H9 (cell line): ENCODE measurements around the gene PATE3. TPM values are rescaled to one million over a fixed set of nuclear protein-coding genes. Genes with fewer than 3 reads are reported as not detected.

Source experiments
- DNase-seq: peaks from one replicate; pipeline ENCODE4 v3.0.0-alpha.2; 2017
- H2AFZ ChIP-seq: one replicate; pipeline ENCODE4 v1.6.1; 2013; ENCODE audit warnings: mild to moderate bottlenecking, low read length, control low read depth, moderate library complexity
- H2AK5ac ChIP-seq: 2 replicates; pipeline ENCODE4 v1.6.1; 2013; ENCODE audit warnings: low read length, control low read depth, mixed read lengths; ENCODE audit not compliant: insufficient read length
- H2BK120ac ChIP-seq: one replicate; pipeline ENCODE4 v1.6.1; 2013; ENCODE audit warnings: low read depth, mild to moderate bottlenecking, low read length, control low read depth, inconsistent platforms; ENCODE audit not compliant: poor library complexity, severe bottlenecking
- H2BK12ac ChIP-seq: 2 replicates; pipeline ENCODE4 v1.6.1; 2013; ENCODE audit warnings: low read length, control low read depth, mixed read lengths, low read depth; ENCODE audit not compliant: insufficient read length
- H2BK15ac ChIP-seq: 2 replicates; pipeline ENCODE4 v1.6.1; 2013; ENCODE audit warnings: low read depth, low read length, control low read depth
- H2BK20ac ChIP-seq: one replicate; pipeline ENCODE4 v1.6.1; 2013; ENCODE audit warnings: low read depth, mild to moderate bottlenecking, low read length, control low read depth, inconsistent platforms; ENCODE audit not compliant: poor library complexity, severe bottlenecking
- H2BK5ac ChIP-seq: 2 replicates; pipeline ENCODE4 v1.6.1; 2013; ENCODE audit warnings: low read length, control low read depth, mixed read lengths; ENCODE audit not compliant: insufficient read length
- H3K14ac ChIP-seq: 2 replicates; pipeline ENCODE4 v1.6.1; 2013; ENCODE audit warnings: low read length, control low read depth; ENCODE audit not compliant: insufficient read depth
- H3K18ac ChIP-seq: 2 replicates; pipeline ENCODE4 v1.6.1; 2013; ENCODE audit warnings: low read depth, mild to moderate bottlenecking, mixed read lengths, low read length, control low read depth; ENCODE audit not compliant: insufficient read length
- H3K23ac ChIP-seq: 2 replicates; pipeline ENCODE4 v1.6.1; 2013; ENCODE audit warnings: low read length, control low read depth, mixed read lengths, low read depth; ENCODE audit not compliant: insufficient read length
- H3K23me2 ChIP-seq: 2 replicates; pipeline ENCODE4 v1.6.1; 2013; ENCODE audit warnings: low read depth, mild to moderate bottlenecking, mixed read lengths, low read length, control low read depth; ENCODE audit not compliant: insufficient read length, poor library complexity, severe bottlenecking
- H3K27ac ChIP-seq: 2 replicates; pipeline ENCODE4 v1.5.1; 2013; ENCODE audit warnings: low read length, control low read depth, mixed read lengths, low read depth; ENCODE audit not compliant: insufficient read length
- H3K27me3 ChIP-seq: 2 replicates; pipeline ENCODE4 v1.6.1; 2013; ENCODE audit warnings: low read length, control low read depth, inconsistent platforms; ENCODE audit not compliant: insufficient read depth
- H3K4ac ChIP-seq: 2 replicates; pipeline ENCODE4 v1.6.1; 2013; ENCODE audit warnings: low read depth, mild to moderate bottlenecking, control low read depth, inconsistent platforms, low read length, moderate library complexity
- H3K4me1 ChIP-seq: 2 replicates; pipeline ENCODE4 v1.6.1; 2013; ENCODE audit warnings: low read length, control low read depth, inconsistent platforms; ENCODE audit not compliant: insufficient read depth
- H3K4me2 ChIP-seq: 2 replicates; pipeline ENCODE4 v1.6.1; 2013; ENCODE audit warnings: low read length, control low read depth, mixed read lengths; ENCODE audit not compliant: insufficient read length, insufficient read depth
- H3K56ac ChIP-seq: 2 replicates; pipeline ENCODE4 v1.6.1; 2013; ENCODE audit warnings: low read depth, mild to moderate bottlenecking, mixed read lengths, low read length, control low read depth; ENCODE audit not compliant: insufficient read length
- H3K79me1 ChIP-seq: 2 replicates; pipeline ENCODE4 v1.6.1; 2013; ENCODE audit warnings: low read depth, mild to moderate bottlenecking, moderate library complexity, low read length, control low read depth, inconsistent platforms; ENCODE audit not compliant: insufficient read depth, poor library complexity, severe bottlenecking
- H3K79me2 ChIP-seq: 2 replicates; pipeline ENCODE4 v1.6.1; 2013; ENCODE audit warnings: low read length, control low read depth, inconsistent platforms; ENCODE audit not compliant: insufficient read depth
- H3K9ac ChIP-seq: 2 replicates; pipeline ENCODE4 v1.6.1; 2013; ENCODE audit warnings: low read length, control low read depth, mixed read lengths; ENCODE audit not compliant: insufficient read length; ENCODE audit errors: extremely low read depth
- H3K9me3 ChIP-seq: one replicate; pipeline ENCODE4 v1.6.1; 2013; ENCODE audit warnings: low read depth, low read length, inconsistent platforms; ENCODE audit not compliant: control insufficient read depth
- H3T11ph ChIP-seq: one replicate; pipeline ENCODE4 v1.6.1; 2013; ENCODE audit warnings: mild to moderate bottlenecking, low read length, control low read depth, inconsistent platforms
- H4K20me1 ChIP-seq: one replicate; pipeline ENCODE4 v1.6.1; 2013; ENCODE audit not compliant: control insufficient read depth, insufficient read length, insufficient read depth
- H4K5ac ChIP-seq: 2 replicates; pipeline ENCODE4 v1.6.1; 2013; ENCODE audit warnings: low read depth, mild to moderate bottlenecking, mixed read lengths, low read length, control low read depth; ENCODE audit not compliant: insufficient read length
- H4K8ac ChIP-seq: replicated peaks from 2 replicates; pipeline ENCODE4 v1.6.1; 2013; ENCODE audit warnings: low read length, control low read depth, mixed read lengths, low read depth; ENCODE audit not compliant: insufficient read length
- H4K91ac ChIP-seq: 2 replicates; pipeline ENCODE4 v1.6.1; 2013; ENCODE audit warnings: low read depth, mild to moderate bottlenecking, moderate library complexity, mixed read lengths, low read length, control low read depth; ENCODE audit not compliant: insufficient read length
- H3K27ac Mint-ChIP-seq, 3 experiments: 2 replicates in 2 of 3; 3 replicates in 1 of 3; pipeline ENCODE4 v1.8.0; 2020 to 2021; ENCODE audit warnings: mixed read lengths in 3 of 3, mild to moderate bottlenecking in 1 of 3, moderate library complexity in 1 of 3
- H3K27me3 Mint-ChIP-seq: 2 replicates; pipeline ENCODE4 v1.8.0; 2021; ENCODE audit warnings: low read depth, mild to moderate bottlenecking, moderate library complexity, mixed read lengths
- H3K36me3 Mint-ChIP-seq, 3 experiments: 2 replicates in 2 of 3; 3 replicates in 1 of 3; pipeline ENCODE4 v1.8.0; 2020 to 2021; ENCODE audit warnings: low read depth in 3 of 3, mixed read lengths in 3 of 3; ENCODE audit not compliant: insufficient read depth in 1 of 3
- H3K4me1 Mint-ChIP-seq, 2 experiments: 2 replicates each; pipeline ENCODE4 v1.8.0; 2020; ENCODE audit warnings: mixed read lengths in 2 of 2
- H3K4me3 Mint-ChIP-seq, 2 experiments: 2 replicates in 1 of 2; 3 replicates in 1 of 2; pipeline ENCODE4 v1.8.0; 2020 to 2021; ENCODE audit warnings: mild to moderate bottlenecking in 2 of 2, mixed read lengths in 2 of 2, moderate library complexity in 1 of 2
- H3K9me3 Mint-ChIP-seq, 2 experiments: 2 replicates in 1 of 2; 3 replicates in 1 of 2; pipeline ENCODE4 v1.8.0; 2020; ENCODE audit warnings: mild to moderate bottlenecking in 2 of 2, mixed read lengths in 2 of 2, moderate library complexity in 1 of 2
- CTCF ChIP-seq: fragments of 200-600 bp; sonication (generic); conservative IDR thresholded peaks from 3 replicates; pipeline ENCODE4 v1.8.0; 2021; ENCODE audit warnings: antibody characterized with exemption, mild to moderate bottlenecking
- WGBS: extraction: QIAGEN DNeasy Blood & Tissue Kit; methylation state at CpG from one replicate; pipeline ENCODE4 v1.1.7; 2013; ENCODE audit warnings: missing lambda C conversion rate, low lambda C conversion rate, mixed read lengths; ENCODE audit not compliant: insufficient read length; ENCODE audit errors: extremely low coverage; 5-methylcytosine and 5-hydroxymethylcytosine counted together
- total RNA-seq: library from RNA; stranded (reverse); gene quantifications from 2 replicates; pipeline ENCODE4 v1.2.1, GENCODE V29; 2021

The PATE3 gene
- total RNA-seq, 1 experiment from 2014 or later, result not detected

- no peaks in the 10 kb centered on the region for H3K9me3 ChIP-seq
- no CpG with 5 or more reads among the region's 2 CpGs for WGBS
These were observed 11.9 kb downstream of the PATE3 start for GRCh38 chr11:125799808-125800207.

More at GRCh38 chr11:125799808-125800207, 11.9 kb downstream of the PATE3 start:
- H3K27me3 ChIP-seq, result no peaks in the 10 kb centered on the region
- no peaks in the 10 kb centered on the region; the same call in 1 of the 2 replicates for H3K4me1 ChIP-seq
- no peak overlapping the region for H3K4me2 ChIP-seq
- H3K79me1 ChIP-seq, result no peaks in the 10 kb centered on the region
- H2BK12ac ChIP-seq, result no peak overlapping the region
- DNase-seq, result no peak
- no peaks in the 10 kb centered on the region for H4K20me1 ChIP-seq
- H3K4ac ChIP-seq, result no peak overlapping the region
- H2BK15ac ChIP-seq, result no peak overlapping the region
- peaks cover 2 to 18% (median 4%) of the 10 kb centered on the region in 3 experiments; a peak in 4 of 7 replicates for H3K36me3 Mint-ChIP-seq
- peaks cover 37 to 45% of the 10 kb centered on the region in 2 experiments for H3K9me3 Mint-ChIP-seq
- no peak overlapping the region for H4K8ac ChIP-seq
- peaks cover 13% of the 10 kb centered on the region in 2 experiments for H3K4me1 Mint-ChIP-seq
- H3K27ac Mint-ChIP-seq, result no peak overlapping the region
- no peak overlapping the region for H3K14ac ChIP-seq
- no peak overlapping the region for H3K4me3 Mint-ChIP-seq
- H3K23me2 ChIP-seq, result no peaks in the 10 kb centered on the region
- no peak overlapping the region for H3K56ac ChIP-seq
- TF ChIP-seq CTCF, result no peak
- no peak overlapping the region for H2BK120ac ChIP-seq
- H3K27ac ChIP-seq, result no peak overlapping the region
- H3K9ac ChIP-seq, result no peak overlapping the region
- no peak overlapping the region for H2AK5ac ChIP-seq
- no peak overlapping the region for H4K91ac ChIP-seq
- no peak overlapping the region for H2BK20ac ChIP-seq
- no peak overlapping the region for H2BK5ac ChIP-seq
- H3K79me2 ChIP-seq, result no peaks in the 10 kb centered on the region
- no peak overlapping the region for H3K23ac ChIP-seq
- no peak overlapping the region for H2AFZ ChIP-seq
- H3K18ac ChIP-seq, result no peak overlapping the region
- no peak overlapping the region for H4K5ac ChIP-seq
- H3T11ph ChIP-seq, result no peak overlapping the region
- no peaks in the 10 kb centered on the region for H3K27me3 Mint-ChIP-seq
